HL-60 (cell line): Measurements from ENCODE around the gene NUP210.

Experiments used
- CTCF ChIP-seq: IDR thresholded peaks from one replicate; pipeline ENCODE4 v1.5.1; 2011; ENCODE audit warnings: low read length, control low read depth, inconsistent platforms; ENCODE audit not compliant: insufficient read depth
- TF ChIP-seq, protein P1 (sequence below): IDR thresholded peaks from 2 replicates; pipeline ENCODE4 v1.6.1; 2012; ENCODE audit warnings: low read depth; ENCODE audit not compliant: insufficient replicate concordance

GRCh38 chr3:13377021-13377420 lies 43.1 kb downstream of the NUP210 start:
- no peak for TF ChIP-seq CTCF
- TF ChIP-seq, protein P1, sequence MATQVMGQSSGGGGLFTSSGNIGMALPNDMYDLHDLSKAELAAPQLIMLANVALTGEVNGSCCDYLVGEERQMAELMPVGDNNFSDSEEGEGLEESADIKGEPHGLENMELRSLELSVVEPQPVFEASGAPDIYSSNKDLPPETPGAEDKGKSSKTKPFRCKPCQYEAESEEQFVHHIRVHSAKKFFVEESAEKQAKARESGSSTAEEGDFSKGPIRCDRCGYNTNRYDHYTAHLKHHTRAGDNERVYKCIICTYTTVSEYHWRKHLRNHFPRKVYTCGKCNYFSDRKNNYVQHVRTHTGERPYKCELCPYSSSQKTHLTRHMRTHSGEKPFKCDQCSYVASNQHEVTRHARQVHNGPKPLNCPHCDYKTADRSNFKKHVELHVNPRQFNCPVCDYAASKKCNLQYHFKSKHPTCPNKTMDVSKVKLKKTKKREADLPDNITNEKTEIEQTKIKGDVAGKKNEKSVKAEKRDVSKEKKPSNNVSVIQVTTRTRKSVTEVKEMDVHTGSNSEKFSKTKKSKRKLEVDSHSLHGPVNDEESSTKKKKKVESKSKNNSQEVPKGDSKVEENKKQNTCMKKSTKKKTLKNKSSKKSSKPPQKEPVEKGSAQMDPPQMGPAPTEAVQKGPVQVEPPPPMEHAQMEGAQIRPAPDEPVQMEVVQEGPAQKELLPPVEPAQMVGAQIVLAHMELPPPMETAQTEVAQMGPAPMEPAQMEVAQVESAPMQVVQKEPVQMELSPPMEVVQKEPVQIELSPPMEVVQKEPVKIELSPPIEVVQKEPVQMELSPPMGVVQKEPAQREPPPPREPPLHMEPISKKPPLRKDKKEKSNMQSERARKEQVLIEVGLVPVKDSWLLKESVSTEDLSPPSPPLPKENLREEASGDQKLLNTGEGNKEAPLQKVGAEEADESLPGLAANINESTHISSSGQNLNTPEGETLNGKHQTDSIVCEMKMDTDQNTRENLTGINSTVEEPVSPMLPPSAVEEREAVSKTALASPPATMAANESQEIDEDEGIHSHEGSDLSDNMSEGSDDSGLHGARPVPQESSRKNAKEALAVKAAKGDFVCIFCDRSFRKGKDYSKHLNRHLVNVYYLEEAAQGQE, result no peak
